Adrenal gland (tissue), 12 donors: ENCODE data around the gene LRIF1. TPM values are rescaled to one million over a fixed set of nuclear protein-coding genes. Genes with fewer than 3 reads are reported as not detected.

ENCODE experiments used
- DNase-seq, 7 donors: peaks; one replicate each; pipeline ENCODE4 v3.0.0-alpha.2; 2019 to 2020
- H3K27ac ChIP-seq, 5 donors: fragments of 200-600 bp; sonication (generic) in 4 of 5; 1 replicate in 3 of 5; 2 replicates in 2 of 5; pipeline versions ENCODE4 v1.5.1 to v1.8.0; 2016 to 2020; ENCODE audit warnings: mild to moderate bottlenecking in 1 of 5
- H3K27me3 ChIP-seq: fragments of 200-600 bp; 2 replicates; pipeline ENCODE4 v1.8.0; 2021
- H3K36me3 ChIP-seq, 2 donors: fragments of 200-600 bp; replicated peaks in 1 of 2; 1 replicate in 1 of 2; 2 replicates in 1 of 2; pipeline versions ENCODE4 v1.5.1 to v1.8.0; 2018 to 2022
- H3K4me1 ChIP-seq, 2 donors: fragments of 200-600 bp; replicated peaks in 1 of 2; 1 replicate in 1 of 2; 2 replicates in 1 of 2; pipeline versions ENCODE4 v1.5.1 to v1.8.0; 2018 to 2021
- H3K4me3 ChIP-seq, 4 donors: fragments of 200-600 bp; sonication (generic) in 3 of 4; one replicate each; pipeline ENCODE4 v1.5.1; 2016 to 2018
- H3K9me3 ChIP-seq, 3 donors: fragments of 200-600 bp; sonication (generic) in 1 of 3; replicated peaks in 1 of 3; 1 replicate in 2 of 3; 2 replicates in 1 of 3; pipeline versions ENCODE4 v1.5.1 to v1.8.0; 2016 to 2021
- CTCF ChIP-seq, 6 experiments: fragments of 450-650 bp in 4 of 6; fragments of 200-600 bp in 2 of 6; sonication (generic) in 1 of 6; IDR thresholded peaks; 1 replicate in 5 of 6; 2 replicates in 1 of 6; pipeline versions ENCODE4 v1.5.1 to v1.8.0; 2016 to 2021; ENCODE audit warnings: antibody characterized with exemption in 6 of 6, mild to moderate bottlenecking in 2 of 6, moderate library complexity in 1 of 6
- POLR2A ChIP-seq, 2 donors: fragments of 450-650 bp; IDR thresholded peaks; one replicate each; pipeline ENCODE4 v1.6.1; 2017; ENCODE audit warnings: antibody characterized with exemption in 2 of 2, mild to moderate bottlenecking in 2 of 2, moderate library complexity in 1 of 2
- WGBS, 4 donors: extraction: QIAGEN DNeasy Blood & Tissue Kit in 2 of 4; methylation state at CpG; one replicate each; pipeline versions ENCODE4 v1.1.5 to v1.1.7; 2013 to 2017; 5-methylcytosine and 5-hydroxymethylcytosine counted together
- intact Hi-C, 2 donors: fragments of 100-400 bp; cut with DNase I; formaldehyde crosslinking; loops; one replicate each; pipeline versions ENCODE4 v1.14.1 to v1.15.0; 2022 to 2023
- polyA plus RNA-seq, 3 donors: library from polyadenylated mRNA; stranded (reverse); fragments of 200-250 nt in 2 of 3; fragments of 350-450 nt in 1 of 3; fragmentation: Illumina TruSeq in 1 of 3; extraction: RNeasy Lipid Tissue Mini Kit (QIAGEN cat#74804) in 1 of 3; gene quantifications; one replicate each; pipeline ENCODE4 v1.2.3, GENCODE V29; 2013 to 2014
- total RNA-seq, 9 donors: library from RNA; depleted of rRNA in 4 of 9; stranded (reverse); fragments of >200 nt in 4 of 9; fragments of 120-200 nt in 1 of 9; fragmentation: NEBNext Ultra II Directional in 1 of 9; extraction: Animal tissue kit (Norgen Biotek cat#: 25700) in 1 of 9; gene quantifications; one replicate each; pipeline versions ENCODE4 v1.1.0 to v1.2.4, GENCODE V29; 2013 to 2023
- donor health status: healthy with polysubstance abuse.
- donor health status: Bipolar disorder and iron deficiency.
- donor health status: DM: yes; HTN: yes; CAD: no.
- donor health status: DM: no; HTN: no; CAD: no.
- donor health status: DM: no; HTN: no; CAD: no.
- donor health status: DM: yes; HTN: yes; CAD: no.

Gene LRIF1
- total and polyA plus RNA-seq, 12 donors, result 5.8 to 20.5 (median 9.1) TPM

DNA sequence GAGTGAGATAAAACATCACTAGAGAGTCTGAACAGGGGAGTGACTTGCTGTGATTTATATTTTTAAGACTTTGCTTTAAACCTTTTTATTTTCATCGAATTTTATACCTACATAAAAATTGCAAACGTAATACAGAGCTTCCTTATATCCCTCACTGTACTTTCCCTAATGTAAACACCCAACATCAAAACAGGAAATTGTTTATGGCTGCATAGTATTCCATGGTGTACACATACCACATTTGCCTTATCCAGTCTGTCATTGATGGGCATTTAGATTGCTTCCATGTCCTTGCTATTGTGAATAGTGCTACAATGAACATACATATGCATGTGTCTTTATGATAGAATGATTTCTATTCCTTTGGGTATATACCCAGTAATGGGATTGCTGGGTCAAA, 34.8 kb downstream of the LRIF1 start:
- 35 to 57% (median 52%) methylated on average over 2 of the region's 2 CpGs for WGBS, 4 donors
- DNase-seq, result no peak
- Histone ChIP-seq H3K4me1 (no peaks in the 10 kb centered on the region), H3K36me3 (no peaks in the 10 kb centered on the region), H3K9me3 (peaks cover 0 to 7% (median 0%) of the 10 kb centered on the region in 3 donors), H3K27me3 (no peaks in the 10 kb centered on the region), H3K4me3 (no peak overlapping the region), H3K27ac (no peak overlapping the region)
- intact Hi-C loops, result no loop called here
- TF ChIP-seq POLR2A (IDR thresholded peaks at IDR 0.05) (no peak), CTCF (IDR thresholded peaks at IDR 0.05) (no peak)

GRCh38 chr1:110928191-110928590, 35.5 kb downstream of the LRIF1 start:
- TF ChIP-seq POLR2A (IDR thresholded peaks at IDR 0.05) (no peak), CTCF (IDR thresholded peaks at IDR 0.05) (no peak)
- intact Hi-C loops, result no loop called here

DNA sequence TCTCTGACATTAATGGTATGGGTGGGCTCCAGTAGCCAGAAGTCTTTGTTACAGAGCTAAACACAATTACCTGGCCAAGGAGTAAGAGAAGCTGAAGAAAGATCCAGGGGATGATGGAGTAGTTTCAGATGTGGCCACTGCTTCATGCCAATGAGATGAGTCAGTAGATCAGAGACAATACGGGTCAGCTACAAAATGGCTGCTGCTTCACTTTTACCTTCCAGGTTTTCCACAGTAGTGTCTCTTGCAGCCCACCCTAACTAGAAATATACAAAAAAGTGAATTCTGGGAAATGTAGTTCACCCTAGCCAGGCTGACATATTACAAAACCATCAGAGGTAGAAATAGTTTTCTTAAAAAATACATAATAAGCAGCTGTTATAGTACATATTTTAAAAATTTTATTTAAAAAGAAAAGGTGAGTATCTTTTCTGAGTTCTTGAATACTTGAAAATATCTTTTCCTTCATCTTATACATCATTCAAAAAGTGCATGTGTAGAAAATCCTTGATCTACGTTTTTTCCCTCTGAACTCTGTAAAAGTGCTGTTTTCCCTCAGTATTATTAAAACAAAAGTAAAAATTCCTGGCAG, 36.1 kb downstream of the LRIF1 start:
- no peaks in the 10 kb centered on the region for H3K36me3 ChIP-seq
- H3K4me1 ChIP-seq, result no peaks in the 10 kb centered on the region
- H3K4me3 ChIP-seq, result no peak overlapping the region
- peaks cover 0 to 7% (median 0%) of the 10 kb centered on the region in 3 donors for H3K9me3 ChIP-seq
- no peak for DNase-seq
- intact Hi-C loops, result no loop called here
- TF ChIP-seq POLR2A (IDR thresholded peaks at IDR 0.05), result no peak
- no peak for TF ChIP-seq CTCF (IDR thresholded peaks at IDR 0.05)
- no peaks in the 10 kb centered on the region for H3K27me3 ChIP-seq
- 58 to 65% (median 60%) methylated on average over 2 of the region's 2 CpGs for WGBS, 4 donors
- H3K27ac ChIP-seq, result no peak overlapping the region

More at GRCh38 chr1:110928191-110928590, 35.5 kb downstream of the LRIF1 start:
- Histone ChIP-seq H3K27ac (no peak overlapping the region), H3K36me3 (no peaks in the 10 kb centered on the region), H3K4me3 (no peak overlapping the region), H3K9me3 (peaks cover 0 to 7% (median 0%) of the 10 kb centered on the region in 3 donors), H3K4me1 (no peaks in the 10 kb centered on the region), H3K27me3 (no peaks in the 10 kb centered on the region)
- no peak for DNase-seq
- WGBS, 4 donors, result 65 to 83% (median 78%) methylated on average over 1 of the region's 1 CpG

- no peaks in the 10 kb centered on the region for H3K36me3 ChIP-seq
- WGBS, 4 donors, result 91 to 100% (median 92%) methylated on average over 1 of the region's 1 CpG
- peaks cover 0 to 7% (median 0%) of the 10 kb centered on the region in 3 donors for H3K9me3 ChIP-seq
- H3K4me1 ChIP-seq, result no peaks in the 10 kb centered on the region
- H3K27me3 ChIP-seq, result no peaks in the 10 kb centered on the region
- DNase-seq, result no peak
- intact Hi-C loops, result no loop called here
- H3K27ac ChIP-seq, result no peak overlapping the region
- H3K4me3 ChIP-seq, result no peak overlapping the region
- TF ChIP-seq POLR2A (IDR thresholded peaks at IDR 0.05), result no peak
Measured at GRCh38 chr1:110921953-110922352, 41.8 kb downstream of the LRIF1 start.

DNA sequence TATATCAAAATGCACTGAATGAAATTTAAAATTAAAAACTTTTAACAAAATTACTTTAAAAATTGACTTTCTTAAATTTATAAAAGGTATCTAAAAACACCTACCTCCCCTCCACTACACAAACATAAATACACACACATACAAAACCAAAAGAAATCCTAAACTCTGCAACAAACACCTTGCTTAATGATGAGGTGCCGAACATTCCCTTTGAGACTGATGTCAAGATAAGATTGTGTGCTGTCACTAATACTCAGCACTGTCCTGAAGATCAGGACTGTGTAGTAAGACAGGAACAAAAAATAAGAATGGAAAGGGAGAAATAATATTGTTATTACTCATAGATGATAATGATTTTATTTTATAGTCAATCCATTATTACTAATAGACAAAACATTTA, 45.7 kb downstream of the LRIF1 start:
- Histone ChIP-seq H3K27me3 (no peaks in the 10 kb centered on the region), H3K27ac (no peak overlapping the region), H3K4me3 (no peak overlapping the region), H3K4me1 (no peaks in the 10 kb centered on the region), H3K36me3 (no peaks in the 10 kb centered on the region), H3K9me3 (no peaks in the 10 kb centered on the region)
- TF ChIP-seq POLR2A (IDR thresholded peaks at IDR 0.05) (no peak), CTCF (IDR thresholded peaks at IDR 0.05) (no peak)
- no peak for DNase-seq
- intact Hi-C loops, result no loop called here
- WGBS, 4 donors, result 73 to 93% (median 84%) methylated on average over 1 of the region's 1 CpG
